VCaP (cell line): ENCODE measurements around the gene MEX3A.

Experiments used
- H3K27ac ChIP-seq: fragments of 450-650 bp; 2 replicates; pipeline ENCODE4 v1.5.1; 2017
- CTCF ChIP-seq: fragments of 450-650 bp; conservative IDR thresholded peaks from 2 replicates; pipeline ENCODE4 v1.5.1; 2017; ENCODE audit warnings: mild to moderate bottlenecking, moderate library complexity

Gene MEX3A

GRCh38 chr1:156063997-156064285, 18.3 kb downstream of the MEX3A start:
- TF ChIP-seq CTCF = no peak
- no peak overlapping the region for H3K27ac ChIP-seq

- no peak overlapping the region for H3K27ac ChIP-seq
- no peak for TF ChIP-seq CTCF
Measured at GRCh38 chr1:156062189-156062588, 20.1 kb downstream of the MEX3A start.

- TF ChIP-seq CTCF = no peak
- H3K27ac ChIP-seq = peak within 1 kb of the TSS; percentile 66
Measured at GRCh38 chr1:156060937-156061636, 21.2 kb downstream of the MEX3A start, which contains the start of gene RAB25. RAB25 (plus strand) TSS chr1:156061160; CDS start chr1:156061401, 241 bp downstream.

DNA sequence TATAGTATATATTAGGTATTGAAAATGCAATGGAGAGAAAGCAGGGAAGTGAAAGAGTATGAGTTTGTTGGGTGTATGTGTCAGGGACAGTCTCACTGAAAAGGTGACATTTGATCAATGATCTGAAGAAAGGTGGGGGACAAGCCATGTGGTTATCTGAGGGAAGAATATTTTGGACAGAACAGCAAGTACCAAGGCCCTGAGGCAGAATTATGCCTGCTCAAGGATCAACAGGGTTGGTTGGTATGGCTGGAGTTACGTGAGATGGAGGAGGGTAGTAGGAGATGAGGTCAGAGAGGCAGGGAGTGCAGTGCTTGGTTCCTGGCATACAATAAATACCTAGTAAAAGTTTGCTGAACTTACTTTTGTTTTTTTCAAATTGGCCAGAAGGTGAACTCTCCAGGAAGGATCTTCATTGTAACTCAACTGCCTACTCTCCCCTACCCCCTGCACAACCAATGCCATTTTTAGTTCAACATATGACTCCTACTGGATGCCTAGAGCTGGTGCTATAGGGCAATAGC, 25.9 kb downstream of the MEX3A start:
- no peak overlapping the region for H3K27ac ChIP-seq
- no peak for TF ChIP-seq CTCF

DNA sequence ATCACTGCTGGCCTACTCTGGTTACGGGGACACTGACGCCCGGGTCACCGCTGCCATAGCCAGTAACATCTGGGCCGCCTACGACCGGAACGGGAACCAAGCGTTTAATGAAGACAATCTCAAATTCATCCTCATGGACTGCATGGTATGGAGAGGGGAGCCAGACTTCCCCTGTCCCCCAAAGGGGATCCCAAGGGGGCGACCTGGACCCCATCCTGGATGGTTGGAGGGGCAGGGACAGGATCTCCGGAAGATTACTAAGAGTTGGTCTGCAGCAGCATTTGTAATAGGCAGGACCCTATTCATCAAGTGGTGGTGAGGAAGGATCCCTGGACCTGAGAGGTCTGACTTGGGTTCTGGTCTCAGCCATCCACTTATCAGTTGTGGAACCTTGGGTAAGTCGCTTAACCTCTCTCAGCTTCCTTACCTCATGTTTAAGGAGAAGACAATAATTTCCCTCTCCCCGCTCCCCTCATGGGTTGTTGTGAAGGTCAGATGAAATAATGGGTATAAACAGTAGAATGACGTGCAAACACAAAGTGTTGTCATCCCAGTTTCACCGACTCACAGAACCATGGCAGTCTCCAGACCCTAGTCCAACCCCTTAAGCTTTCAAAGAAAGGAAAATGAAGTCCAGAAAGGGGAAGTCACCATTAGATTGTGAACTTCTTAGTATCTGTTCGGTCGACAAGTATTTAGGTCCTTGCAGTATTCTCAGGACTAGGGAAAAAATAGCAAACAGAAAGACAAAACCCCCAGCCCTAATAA, 26.8 kb downstream of the MEX3A start:
- no peak for TF ChIP-seq CTCF
- H3K27ac ChIP-seq = peak overlapping the region; percentile 97; the same call in 1 of the 2 replicates

GRCh38 chr1:156054500-156055280, 27.6 kb downstream of the MEX3A start, which contains the start of gene LAMTOR2:
LAMTOR2 (plus strand) TSS chr1:156054782; CDS start chr1:156054890, 108 bp downstream.
- H3K27ac ChIP-seq = peak within 1 kb of the TSS; percentile 97
- TF ChIP-seq CTCF = no peak
